ENCODE data around the gene SUSD4.

SUSD4 gene

GRCh38 chr1:223208164-223209076 is 155.6 kb downstream of the SUSD4 start:
- DNase-seq = no peak

- no peak for DNase-seq
Measured at GRCh38 chr1:223207293-223208066, 156.5 kb downstream of the SUSD4 start.

- DNase-seq = no peak
Measured at GRCh38 chr1:223204424-223204823, 159.6 kb downstream of the SUSD4 start.

- DNase-seq = no peak
Measured at GRCh38 chr1:223203694-223204093, 160.3 kb downstream of the SUSD4 start.

- DNase-seq = no peak
Measured at GRCh38 chr1:223203034-223203408, 161.0 kb downstream of the SUSD4 start.

GRCh38 chr1:223202376-223203033 is 161.5 kb downstream of the SUSD4 start:
- no peak for DNase-seq

- DNase-seq = peak; percentile 4
Measured at GRCh38 chr1:223201967-223202366, 162.0 kb downstream of the SUSD4 start.

- DNase-seq = no peak
Measured at GRCh38 chr1:223200903-223201302, 163.1 kb downstream of the SUSD4 start.

GRCh38 chr1:223199094-223199647 is 164.8 kb downstream of the SUSD4 start:
- DNase-seq = no peak

GRCh38 chr1:223198628-223198965 is 165.4 kb downstream of the SUSD4 start:
- no peak for DNase-seq

GRCh38 chr1:223197923-223198627 is 165.9 kb downstream of the SUSD4 start:
- no peak for DNase-seq

- DNase-seq = no peak
Measured at GRCh38 chr1:223189903-223190724, 173.9 kb downstream of the SUSD4 start.

- no peak for DNase-seq
Measured at GRCh38 chr1:223189525-223189902, 174.5 kb downstream of the SUSD4 start.

- DNase-seq = no peak
Measured at GRCh38 chr1:223188618-223189356, 175.2 kb downstream of the SUSD4 start.

- no peak for DNase-seq
Measured at GRCh38 chr1:223186800-223187199, 177.2 kb downstream of the SUSD4 start.

- no peak for DNase-seq
Measured at GRCh38 chr1:223183268-223183862, 180.6 kb downstream of the SUSD4 start.

- DNase-seq = no peak
Measured at GRCh38 chr1:223180731-223181321, 183.2 kb downstream of the SUSD4 start.

GRCh38 chr1:223179786-223180185 is 184.2 kb downstream of the SUSD4 start:
- DNase-seq = no peak

- DNase-seq = no peak
Measured at GRCh38 chr1:223179280-223179679, 184.7 kb downstream of the SUSD4 start.

- no peak for DNase-seq
Measured at GRCh38 chr1:223177681-223178080, 186.3 kb downstream of the SUSD4 start.

Measured in NCI-H2029 (cell line).